Stimulated activated CD8-positive, alpha-beta memory T cell treated with anti-CD3 and anti-CD28 coated beads, Interleukin-2, amount 100 ng/mL, for 48 hours (primary cell): Measurements from ENCODE around the gene KIF3C.
A peak's percentile ranks its signal among the peaks of the same experiment; 100 is the strongest.

Experiments
- DNase-seq, 2 donors: peaks; one replicate each; pipeline ENCODE4 v3.0.0-alpha.2; 2020; ENCODE audit warnings: low read depth in 2 of 2

The KIF3C gene

GRCh38 chr2:25877431-25878360 lies 104.6 kb downstream of the KIF3C start:
- DNase-seq = peak; percentile 24 to 34
